NOMO-1 (cell line): ENCODE data around the gene MAP3K10.

Experiments used
- DNase-seq, 2 experiments: peaks; one replicate each; lab custom pipeline; 2025; ENCODE audit not compliant: unreplicated experiment in 2 of 2; lab: John Stamatoyannopoulos, UW

MAP3K10 gene

DNA sequence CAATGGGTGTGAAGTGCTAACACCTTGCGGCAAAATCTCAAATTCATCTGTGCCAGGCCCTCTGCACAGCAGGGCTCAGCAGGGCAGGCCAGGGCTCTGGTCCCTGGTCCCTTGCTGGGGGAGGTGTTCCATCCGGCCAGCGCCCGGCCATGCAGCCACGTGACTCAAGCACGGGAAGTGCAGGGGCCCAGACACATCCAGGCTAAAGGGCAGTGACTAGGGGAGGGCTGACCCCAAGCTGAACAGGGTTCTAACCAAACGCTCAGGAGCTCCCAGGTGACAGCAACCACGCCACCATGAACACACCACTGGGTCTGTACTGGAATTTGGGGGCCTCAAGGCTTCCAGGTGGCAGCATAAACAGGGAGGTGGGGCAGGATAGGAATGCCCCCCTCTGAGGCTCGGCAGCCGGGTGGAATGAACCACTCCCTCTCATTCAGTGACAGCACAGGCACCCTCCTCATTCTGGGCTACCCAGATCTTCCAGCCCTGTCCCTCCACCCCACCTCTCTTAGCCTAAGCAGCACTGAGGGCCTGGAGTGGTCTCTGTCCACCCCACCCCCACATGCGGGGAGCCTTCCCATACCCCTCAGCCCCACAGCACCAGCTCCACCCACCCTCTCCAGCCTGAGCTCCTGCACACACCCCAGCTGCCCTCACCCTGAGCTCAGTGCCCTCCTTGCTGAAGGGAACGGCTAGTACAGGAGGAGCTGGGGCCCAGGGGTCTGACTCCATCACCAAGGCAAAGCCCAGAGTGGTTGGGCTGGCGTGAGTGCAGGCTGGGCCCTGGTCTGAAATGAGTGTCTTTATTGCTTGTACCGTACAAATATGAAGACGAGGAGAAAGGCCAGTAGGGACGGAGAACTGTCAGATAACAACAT lies 40.6 kb downstream of the MAP3K10 start:
- no peak for DNase-seq

DNA sequence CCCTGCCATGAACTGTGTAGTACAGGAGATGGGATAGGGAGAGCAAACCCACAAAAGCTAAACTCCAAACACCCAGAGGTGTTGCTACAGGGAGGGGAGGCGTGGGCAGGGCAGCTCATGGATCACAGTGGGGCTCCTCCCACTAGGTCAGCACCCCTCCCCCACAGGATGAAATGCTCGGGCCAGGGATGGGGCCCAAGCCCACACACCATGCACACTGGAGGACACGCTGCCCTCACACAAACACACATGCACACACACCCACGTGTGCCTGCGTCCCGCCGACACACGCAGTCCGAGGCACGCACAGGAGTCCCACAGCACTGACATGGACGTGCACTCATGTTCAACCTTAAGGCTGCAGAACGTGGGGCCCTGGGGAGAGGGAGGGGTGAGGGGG lies 41.3 kb downstream of the MAP3K10 start:
- no peak for DNase-seq

DNA sequence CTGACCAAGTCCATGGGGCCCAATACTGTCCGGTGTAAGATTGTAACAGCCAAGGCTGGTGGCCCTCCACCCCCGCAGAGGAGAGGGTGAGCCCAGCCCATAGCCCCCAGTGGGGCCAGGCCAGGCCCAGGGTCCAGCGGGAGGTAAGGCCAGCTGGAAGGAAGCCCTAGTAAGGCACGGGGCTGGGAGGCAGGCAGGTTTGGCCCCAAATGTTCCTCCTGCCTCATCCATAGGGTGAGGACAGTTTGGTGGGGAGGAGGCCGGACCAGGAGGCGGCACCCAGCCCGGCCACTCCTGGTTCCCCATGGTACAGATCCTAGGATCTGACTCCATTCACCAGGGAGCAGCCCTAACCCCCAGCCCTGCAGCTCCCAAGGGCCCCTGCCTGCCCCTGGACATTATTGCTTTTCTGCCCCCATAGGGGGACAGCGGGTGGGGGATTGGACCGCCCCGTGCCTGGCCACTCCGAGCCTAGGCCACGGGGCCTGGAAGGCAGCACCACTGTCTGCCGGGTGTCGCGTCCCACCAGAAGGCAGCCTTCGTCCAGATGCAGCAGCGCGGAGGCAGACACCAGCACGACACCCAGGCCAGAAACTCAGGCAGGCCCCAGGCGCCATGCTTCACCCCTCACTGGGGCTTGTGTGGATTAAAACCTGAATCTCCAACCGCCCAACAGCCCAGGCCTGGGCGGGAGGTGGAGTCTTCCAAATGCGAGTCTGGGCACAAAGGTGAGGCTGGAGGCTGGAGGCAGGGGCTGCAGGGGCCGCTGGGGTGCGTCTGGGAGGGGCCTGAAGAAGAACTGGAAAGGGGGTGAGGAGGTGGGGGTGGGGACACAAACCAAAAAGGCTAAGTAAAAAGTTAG lies 42.0 kb downstream of the MAP3K10 start:
- no peak for DNase-seq

DNA sequence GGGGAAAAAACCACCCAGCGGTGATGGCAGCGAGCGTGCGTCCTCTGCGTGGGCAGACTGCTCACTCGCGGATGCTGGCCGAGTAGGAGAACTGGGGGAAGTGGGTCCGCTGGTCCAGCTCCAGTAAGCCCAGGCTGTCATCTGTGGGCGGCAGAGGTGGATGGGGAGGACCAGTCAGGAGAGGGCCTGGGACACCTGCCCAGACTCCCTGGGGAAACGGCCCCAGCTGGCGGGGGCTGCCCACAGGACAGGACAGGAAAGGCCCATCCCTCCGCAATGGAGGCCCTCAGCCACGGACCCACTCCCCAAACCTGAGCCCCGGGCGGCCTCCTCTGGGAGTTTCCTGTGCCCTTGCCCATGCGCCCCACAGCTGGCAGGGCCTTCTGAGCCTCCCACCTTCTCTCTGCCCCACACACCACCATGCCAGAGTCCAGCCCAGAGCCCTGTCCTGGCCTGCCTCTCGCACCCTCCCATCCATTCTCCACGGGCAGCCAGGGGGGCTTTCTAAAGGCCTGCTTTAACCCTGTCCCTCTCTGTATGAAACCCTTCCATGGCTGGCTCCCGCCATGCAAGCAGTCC lies 42.7 kb downstream of the MAP3K10 start:
- DNase-seq, result no peak

DNA sequence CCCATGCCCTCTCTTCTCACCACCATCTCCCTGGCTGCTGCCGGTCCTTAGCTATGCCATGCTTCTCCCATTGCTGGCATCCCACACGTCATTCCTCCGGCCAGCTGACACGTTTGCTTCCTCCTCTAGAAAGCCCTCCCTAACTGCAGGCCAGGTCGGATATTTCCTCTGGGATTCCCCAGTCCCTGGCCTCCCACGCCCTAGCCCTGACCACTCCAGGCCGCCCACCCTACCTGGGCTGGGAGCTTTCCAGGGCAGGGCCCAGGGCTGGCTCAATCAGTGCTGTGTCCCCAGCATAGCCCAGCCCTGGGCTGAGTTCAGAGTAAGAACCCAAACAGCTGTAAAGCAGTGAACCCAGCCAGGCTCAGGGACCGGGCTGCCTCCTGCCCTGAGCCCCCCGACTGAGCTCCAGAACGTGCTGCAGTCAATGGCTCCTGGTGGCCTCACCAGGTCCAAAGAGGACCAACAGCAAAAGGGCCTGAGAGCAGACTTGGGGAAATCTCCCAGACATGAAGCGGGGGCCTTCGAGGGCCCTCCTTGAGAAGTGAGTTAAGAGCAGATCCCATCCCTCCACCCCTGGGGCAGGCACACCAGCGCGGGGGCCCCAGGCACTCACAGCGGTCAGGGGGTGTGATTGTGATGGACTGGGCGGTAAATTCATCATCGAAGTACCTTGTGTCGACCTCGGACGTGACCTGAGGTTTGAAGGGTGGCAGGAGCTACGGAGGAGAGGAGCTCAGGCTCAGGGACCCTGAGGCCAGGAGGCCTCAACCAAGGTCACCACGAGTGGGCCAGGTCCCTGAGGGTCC lies 43.4 kb downstream of the MAP3K10 start:
- no peak for DNase-seq

DNA sequence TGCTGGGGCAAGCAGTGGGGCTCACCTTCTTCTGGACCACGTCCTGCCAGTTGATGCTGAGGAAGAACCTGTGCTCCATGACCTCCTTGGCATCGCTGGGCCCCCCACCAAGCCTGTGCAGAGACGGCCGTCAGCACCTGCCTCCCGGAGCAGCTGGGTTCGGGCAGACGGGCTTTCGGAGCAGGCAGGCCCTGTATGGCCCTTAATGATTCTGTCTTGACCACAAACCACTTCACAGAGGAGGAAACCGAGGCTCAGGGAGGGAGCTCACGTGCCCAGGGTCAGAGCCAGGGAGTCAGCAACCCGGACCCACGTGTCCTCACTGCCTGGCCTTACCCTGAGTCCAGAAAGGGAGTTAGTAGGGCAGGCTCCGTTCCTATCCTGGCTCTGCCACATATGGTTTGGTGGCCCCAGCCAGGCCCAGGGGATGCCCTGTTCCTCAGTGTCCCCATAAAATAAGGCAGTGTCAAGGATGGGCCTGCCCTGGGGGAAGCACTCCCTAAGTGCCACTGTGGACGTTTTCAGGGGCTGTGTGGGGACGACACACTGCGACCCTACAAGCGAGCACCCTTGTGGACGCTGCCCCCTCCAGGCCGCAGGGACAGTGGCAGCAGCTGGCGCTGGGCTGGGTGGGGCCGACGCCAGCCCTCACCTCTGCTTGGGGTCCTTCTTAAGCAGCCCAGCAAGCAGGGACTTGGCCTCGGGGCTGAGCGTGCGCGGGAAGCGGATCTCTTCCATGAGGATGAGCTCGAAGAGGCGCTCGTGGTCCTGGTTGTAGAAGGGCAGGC lies 44.2 kb downstream of the MAP3K10 start:
- no peak for DNase-seq

DNA sequence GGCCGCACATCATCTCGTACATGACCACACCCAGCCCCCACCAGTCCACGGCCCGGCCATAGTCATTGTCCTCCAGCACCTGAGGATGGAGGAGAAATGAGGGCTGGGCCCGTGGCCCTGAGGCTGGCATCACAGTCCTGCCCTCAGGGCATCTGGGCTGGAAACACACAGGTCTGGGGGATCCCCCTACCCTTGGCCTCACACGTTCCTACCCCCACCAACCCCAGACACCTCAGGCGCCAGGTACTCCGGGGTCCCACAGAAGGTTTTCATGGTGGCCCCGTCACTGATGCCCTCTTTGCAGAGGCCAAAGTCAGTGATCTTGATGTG lies 44.8 kb downstream of the MAP3K10 start:
- DNase-seq, result no peak

DNA sequence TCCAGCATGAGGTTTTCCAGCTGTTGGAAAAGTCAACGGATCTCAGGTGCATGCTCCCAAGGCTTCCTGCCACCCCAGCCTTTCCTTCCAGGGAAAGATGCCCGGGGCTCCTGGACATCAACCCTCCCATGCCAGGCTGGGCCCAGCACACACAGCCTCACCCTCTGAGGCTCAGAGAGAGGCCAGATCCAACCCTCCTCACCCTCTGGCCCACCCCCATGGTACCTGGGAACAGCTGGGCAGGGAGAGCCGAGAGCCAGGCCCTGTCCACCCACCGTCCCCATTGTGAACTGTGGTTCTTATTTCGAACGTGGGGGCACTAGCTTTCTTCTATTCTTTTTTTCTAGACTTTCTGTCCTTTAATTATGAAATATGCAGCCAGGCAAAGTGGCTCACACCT lies 45.1 kb downstream of the MAP3K10 start:
- DNase-seq, result no peak

DNA sequence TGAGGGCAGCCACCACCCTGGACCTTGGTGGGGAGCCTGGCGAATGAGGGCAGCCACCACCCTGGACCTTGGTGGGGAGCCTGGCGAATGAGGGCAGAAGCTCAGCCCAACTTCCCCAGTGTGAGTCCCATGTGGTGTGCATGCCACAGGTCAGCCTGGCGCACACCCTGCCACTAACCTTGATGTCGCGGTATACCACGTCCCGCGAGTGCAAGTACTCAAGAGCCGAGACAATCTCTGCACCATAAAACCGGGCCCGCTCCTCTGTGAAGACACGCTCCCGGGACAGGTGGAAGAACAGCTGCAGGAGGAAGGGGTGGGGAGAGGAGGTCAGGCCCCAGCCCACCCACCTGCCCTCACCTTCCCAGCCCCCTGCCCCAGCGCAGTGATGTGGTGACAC lies 46.6 kb downstream of the MAP3K10 start:
- no peak for DNase-seq

- no peak for DNase-seq
Observed at GRCh38 chr19:40238775-40239174, 47.5 kb downstream of the MAP3K10 start.

DNA sequence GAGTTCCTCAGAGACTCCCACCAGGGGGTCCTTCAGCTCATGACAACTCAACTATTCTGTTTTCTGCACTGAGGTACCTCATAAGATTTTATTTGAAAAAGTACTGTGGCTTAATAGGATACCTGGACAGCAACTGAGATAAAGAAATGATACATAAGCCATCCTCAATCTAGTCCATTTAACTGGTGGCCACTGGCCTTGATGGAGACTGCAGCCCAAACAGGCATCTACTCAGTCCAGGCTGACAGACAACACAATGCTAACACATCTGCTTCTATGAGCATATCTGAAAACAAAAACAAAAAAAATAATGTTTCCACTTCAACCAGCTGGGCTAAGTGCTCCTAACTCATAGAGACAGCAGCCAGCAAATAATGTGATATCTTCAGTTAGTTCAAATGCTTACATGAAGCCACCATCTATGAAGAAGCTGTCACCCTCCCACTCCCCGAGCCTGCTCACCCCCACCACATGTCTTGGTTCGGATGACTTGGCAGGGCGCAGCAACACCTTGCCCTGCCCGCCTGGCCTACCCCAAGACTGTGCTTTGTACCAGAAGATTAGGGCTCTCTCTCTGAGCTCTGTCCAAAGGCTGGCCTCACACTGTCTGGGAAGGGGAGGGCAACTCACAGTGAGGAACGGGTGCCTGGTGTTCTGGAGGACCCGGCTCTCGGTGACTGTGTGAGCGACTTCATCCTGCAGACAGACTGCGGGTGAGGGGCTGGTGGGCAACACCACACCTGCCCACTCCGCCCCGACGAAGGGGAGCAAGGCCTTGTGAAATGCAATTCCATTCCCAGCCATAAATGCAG lies 48.4 kb downstream of the MAP3K10 start:
- no peak for DNase-seq

DNA sequence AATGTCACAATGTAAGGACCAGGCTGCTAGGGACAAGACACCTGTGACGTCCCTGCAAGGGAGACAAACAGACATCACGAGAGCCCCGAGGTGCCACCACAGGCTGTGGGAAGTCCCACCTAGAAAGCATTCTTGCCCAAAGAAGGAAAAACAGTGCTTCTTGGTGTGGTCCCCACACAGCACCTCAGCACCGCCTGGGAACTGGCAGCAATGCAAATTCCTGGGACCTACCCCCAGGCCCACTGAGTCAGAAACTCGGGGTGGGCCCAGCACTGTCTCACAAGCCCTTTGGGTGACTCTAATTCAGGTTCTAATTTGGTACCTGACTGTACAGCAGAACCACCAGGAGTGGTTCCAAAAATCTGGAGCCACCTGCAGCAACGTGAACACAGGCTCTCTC lies 49.1 kb downstream of the MAP3K10 start:
- DNase-seq, result no peak

DNA sequence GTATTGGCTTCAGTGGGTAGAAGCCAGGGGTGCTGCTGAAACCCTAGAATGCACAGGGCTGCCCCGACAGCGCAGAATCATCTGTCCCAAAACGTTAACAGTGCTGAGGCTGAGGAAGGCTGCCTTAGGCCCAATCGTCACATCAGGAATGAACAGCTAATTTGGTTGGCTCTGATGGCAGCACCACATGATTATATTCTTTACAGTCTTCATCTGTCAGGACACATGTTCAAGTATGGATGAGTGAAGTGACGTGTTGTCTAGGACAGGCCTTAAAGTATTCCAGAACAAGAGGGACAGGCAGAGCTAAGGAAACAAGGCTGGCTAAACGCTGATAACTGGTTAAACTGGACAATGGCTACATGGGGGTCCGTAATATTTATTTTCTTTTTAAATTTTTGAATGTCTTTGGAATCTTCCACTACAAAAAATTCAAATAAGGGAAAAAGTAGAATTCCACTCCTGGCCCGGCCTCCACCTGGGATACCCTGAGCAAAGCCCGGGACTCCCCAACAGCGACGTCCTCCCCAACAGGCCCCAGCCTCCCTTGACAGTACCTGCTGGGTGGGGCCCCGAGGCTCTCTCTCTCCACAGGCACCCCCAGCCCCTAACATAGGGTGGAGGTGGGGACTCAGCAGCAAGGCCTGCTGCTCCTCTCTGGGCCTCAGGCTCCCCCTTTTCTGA lies 50.0 kb downstream of the MAP3K10 start:
- DNase-seq, result no peak

GRCh38 chr19:40241809-40242384 lies 50.7 kb downstream of the MAP3K10 start:
- DNase-seq, result no peak

GRCh38 chr19:40242480-40242879 lies 51.3 kb downstream of the MAP3K10 start:
- DNase-seq, result no peak

- DNase-seq, result no peak
Observed at GRCh38 chr19:40243181-40243580, 52.0 kb downstream of the MAP3K10 start.

DNA sequence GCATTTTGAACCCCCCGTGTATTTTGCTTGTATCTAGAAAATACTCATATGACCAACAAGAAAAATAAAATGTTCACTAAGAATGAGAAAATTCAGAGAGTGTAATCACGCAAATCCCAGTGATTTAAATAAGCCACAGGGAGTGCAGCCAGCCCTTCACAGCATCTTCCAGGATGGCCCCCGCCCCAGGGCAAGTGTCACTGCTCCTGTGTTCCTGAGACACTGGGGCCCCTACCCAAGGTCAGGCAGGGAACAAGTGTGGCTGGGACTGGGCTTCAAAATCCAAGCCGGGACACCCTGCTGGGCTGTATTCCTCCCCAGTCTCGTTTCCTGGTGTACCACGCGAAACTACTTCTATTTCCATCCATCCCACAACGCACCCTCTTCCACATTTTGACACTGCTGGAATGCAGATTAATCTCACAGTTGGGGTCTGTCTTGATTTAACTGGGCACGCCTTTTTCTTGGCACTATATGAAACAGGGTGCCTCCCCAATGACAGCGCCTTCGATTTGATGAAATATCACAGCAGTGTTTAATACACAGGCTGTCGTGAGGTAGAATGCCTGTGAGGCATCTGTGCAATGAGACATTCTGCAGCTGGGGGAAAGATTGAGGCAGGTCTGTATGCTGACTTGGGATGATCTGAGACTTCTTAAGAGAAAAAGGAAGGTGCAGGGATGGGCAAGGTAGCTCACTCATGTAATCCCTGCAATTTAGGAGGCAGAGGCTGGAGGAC lies 53.5 kb downstream of the MAP3K10 start:
- DNase-seq, result no peak
